Measurements from ENCODE around the gene ANGPTL1. TPM values are rescaled to one million over a fixed set of nuclear protein-coding genes. Genes with fewer than 3 reads are reported as not detected.
"Not testable (repeated sequence)": the region's sequence is repeated elsewhere in the genome, so short reads cannot be mapped to it uniquely, and the experiment has no call there.

The ANGPTL1 gene
- total RNA-seq, 2 donors from 2014 or later = 14.3 to 19.0 TPM

- peak; percentile 57 to 73 for ATAC-seq
- intact Hi-C loops (cut with DNase I) = no loop called here
- no peak for DNase-seq
Measured at GRCh38 chr1:178869119-178869697, 1.7 kb downstream of the ANGPTL1 start.

- intact Hi-C loops (cut with DNase I) = no loop called here
- DNase-seq = no peak
- no peak for ATAC-seq
Measured at GRCh38 chr1:178868706-178869105, 2.2 kb downstream of the ANGPTL1 start.

- DNase-seq (no peak), ATAC-seq (no peak)
- intact Hi-C loops (cut with DNase I) = no loop called here
Measured at GRCh38 chr1:178867670-178868069, 3.2 kb downstream of the ANGPTL1 start.

DNA sequence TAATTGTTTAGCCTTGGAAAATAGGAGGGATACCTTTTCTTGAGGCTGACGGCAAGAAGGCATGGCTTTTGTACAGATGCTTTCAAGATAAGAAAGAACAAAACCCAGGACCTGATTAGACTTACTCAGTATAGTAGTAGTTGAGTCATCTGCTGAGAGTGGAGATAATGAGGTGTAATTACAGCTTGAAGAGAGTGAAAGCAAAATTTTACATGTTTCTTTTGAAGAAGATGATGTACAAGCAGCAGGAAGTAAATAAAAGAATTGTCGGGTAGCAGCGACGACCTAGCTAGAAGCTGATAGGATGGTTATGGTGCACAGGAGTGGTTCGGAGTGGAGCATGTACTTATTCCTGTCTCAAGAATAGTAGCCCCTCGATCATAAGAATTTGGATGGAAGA is 6.6 kb downstream of the ANGPTL1 start:
- ATAC-seq (peak in 1 of 2 donors; percentile 16), DNase-seq (no peak)
- intact Hi-C loops (cut with DNase I) = no loop called here

GRCh38 chr1:178862864-178863263 is 8.0 kb downstream of the ANGPTL1 start:
- DNase-seq = no peak
- no peak for ATAC-seq
- intact Hi-C loops (cut with DNase I) = no loop called here

DNA sequence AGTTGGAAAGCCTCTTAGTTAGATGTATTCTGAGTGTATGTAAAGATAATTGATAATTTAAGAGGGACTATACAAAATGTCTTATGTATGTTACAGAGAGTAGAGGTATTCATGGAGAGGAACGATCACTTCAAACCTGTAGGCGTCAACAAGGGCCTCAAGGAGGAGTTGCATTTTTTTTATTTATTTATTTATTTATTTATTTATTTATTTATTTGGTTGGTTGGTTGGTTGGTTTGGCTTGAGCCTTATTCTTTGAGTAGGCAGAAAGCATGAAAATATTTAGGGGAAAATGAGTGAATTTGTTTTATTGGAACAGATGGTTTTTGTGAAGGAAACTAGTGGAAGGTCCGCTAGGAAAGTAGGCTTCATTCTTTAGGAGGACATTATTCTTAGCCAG is 8.5 kb downstream of the ANGPTL1 start:
- ATAC-seq (no peak), DNase-seq (no peak)
- intact Hi-C loops (cut with DNase I) = no loop called here

GRCh38 chr1:178857126-178857525 is 13.8 kb downstream of the ANGPTL1 start:
- intact Hi-C loops (cut with DNase I) = no loop called here
- DNase-seq = no peak
- ATAC-seq = no peak

DNA sequence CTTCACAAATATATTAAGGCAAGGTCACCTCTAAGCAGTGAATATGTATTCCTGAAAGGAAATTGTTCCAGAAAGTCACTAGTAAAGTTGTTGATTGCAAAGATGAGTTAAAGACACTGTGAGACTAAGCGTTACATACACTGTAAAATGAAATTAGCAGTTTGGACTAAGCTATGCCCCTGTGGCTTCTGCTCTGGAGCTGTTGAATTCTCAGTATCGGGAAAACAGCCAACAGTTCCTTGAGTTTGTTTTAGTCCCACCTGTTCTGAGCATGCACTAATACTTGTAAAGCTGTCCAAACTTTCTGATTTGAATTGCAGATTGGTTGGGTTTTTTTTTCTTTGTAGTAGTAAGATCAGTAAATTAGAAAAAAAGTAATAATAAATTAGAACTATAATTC is 21.0 kb downstream of the ANGPTL1 start:
- intact Hi-C loops (cut with DNase I) = no loop called here
- ATAC-seq = no peak
- no peak for DNase-seq

GRCh38 chr1:178847919-178848318 is 23.0 kb downstream of the ANGPTL1 start:
- intact Hi-C loops (cut with DNase I); ATAC-seq; DNase-seq: not testable (repeated sequence)

DNA sequence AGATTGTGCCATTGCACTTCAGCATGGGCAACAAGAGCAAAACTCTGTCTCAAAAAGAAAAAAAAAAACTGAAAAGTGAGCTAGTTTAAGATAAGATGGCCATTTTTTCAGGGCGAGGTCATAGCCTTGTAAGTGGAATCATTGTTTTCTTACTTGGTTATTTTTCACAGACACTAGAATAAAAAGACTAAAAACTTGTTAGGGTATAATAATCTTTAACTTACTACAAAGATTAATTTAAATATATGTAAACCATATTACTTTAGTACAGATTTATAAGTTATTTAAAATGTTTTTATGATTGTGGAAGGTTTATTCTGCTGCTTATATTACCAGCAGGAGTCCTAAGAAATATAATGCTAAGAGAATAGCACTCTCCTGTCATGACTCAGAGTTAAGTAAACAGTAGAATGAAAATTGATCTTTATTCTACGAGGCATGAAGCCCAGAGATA is 23.5 kb downstream of the ANGPTL1 start:
- ATAC-seq (peak in 1 of 2 donors; percentile 38), DNase-seq (no peak)
- intact Hi-C loops (cut with DNase I) = no loop called here

DNA sequence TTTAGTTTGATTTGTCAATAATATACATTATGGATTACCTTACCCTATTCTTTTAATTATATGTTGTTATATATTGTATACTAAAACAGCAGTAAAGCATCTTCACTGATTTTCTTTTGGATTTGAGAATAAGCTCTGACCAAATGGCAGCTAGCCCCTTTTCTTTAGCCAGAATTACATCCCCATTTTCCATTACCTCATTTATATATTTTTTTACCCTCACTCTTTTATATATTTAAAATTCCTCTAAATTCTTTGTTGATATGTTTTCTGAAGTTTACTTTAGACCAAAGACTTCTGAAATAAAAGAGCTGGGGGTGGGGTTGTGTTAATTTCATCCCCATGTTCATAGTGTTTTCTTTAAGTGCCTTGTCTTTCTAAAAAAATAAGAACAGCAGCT is 24.6 kb downstream of the ANGPTL1 start:
- intact Hi-C loops (cut with DNase I) = no loop called here
- DNase-seq = no peak
- ATAC-seq = no peak

- intact Hi-C loops (cut with DNase I) = no loop called here
- ATAC-seq = no peak
- DNase-seq = no peak
Measured at GRCh38 chr1:178844436-178844835, 26.4 kb downstream of the ANGPTL1 start.

- DNase-seq (no peak), ATAC-seq (no peak)
- intact Hi-C loops (cut with DNase I) = no loop called here
Measured at GRCh38 chr1:178825167-178825566, 45.7 kb downstream of the ANGPTL1 start.

DNA sequence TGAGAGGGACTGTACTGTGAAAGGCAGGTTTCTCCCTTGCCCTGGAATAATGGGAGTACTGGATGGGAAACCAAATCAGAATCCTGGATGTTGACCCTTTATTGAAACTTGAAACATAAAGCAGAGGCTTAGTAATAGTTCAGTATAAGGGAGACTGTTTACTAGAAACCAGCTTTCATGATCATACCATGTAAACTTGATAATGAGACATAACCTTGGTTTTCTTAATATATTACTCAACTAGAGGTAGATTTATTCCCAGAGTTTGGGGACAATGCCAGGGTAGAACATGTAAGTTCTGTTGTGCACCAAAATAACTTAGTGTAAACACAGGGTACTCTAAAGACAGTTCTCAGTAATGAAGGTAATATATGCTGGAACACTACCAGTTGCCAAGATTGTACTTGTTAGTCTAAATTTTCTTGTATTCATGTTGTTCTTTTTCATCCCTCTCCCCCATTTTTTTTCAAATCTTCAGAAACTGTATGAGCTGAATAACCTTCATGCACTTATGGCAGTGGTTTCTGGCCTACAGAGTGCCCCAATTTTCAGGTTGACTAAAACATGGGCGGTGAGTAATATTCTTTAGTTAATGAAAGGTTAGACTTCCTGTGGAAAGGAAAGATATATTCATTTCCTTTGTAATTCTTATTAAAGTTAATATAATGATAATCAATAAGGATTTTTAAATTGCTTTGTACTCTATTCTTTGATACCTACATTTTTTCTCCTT is 49.6 kb downstream of the ANGPTL1 start:
- DNase-seq (no peak), ATAC-seq (no peak)
- intact Hi-C loops (cut with DNase I) = no loop called here

DNA sequence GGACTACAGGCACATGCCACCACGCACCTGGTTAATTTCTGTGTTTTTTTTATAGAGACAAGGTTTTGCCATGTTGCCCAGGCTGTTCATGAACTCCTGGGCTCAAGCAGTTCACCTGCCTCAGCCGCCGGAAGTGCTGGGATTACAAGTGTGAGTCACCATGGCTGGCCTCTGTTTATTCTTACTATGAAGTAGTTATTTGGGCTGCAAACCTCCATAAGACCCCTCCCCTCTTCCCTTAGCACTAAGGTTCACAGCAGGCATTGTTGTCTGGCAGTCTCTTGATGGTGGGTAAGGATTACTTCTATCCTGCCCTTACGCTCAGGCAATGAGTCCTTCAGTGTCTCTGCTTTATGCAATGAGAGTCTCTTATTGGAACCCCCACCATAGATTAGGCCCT is 51.8 kb downstream of the ANGPTL1 start:
- intact Hi-C loops (cut with DNase I) = no loop called here
- DNase-seq (no peak), ATAC-seq (no peak)

GRCh38 chr1:178818416-178818815 is 52.5 kb downstream of the ANGPTL1 start:
- intact Hi-C loops (cut with DNase I) = no loop called here
- ATAC-seq (peak in 1 of 2 donors; percentile 78), DNase-seq (no peak)

DNA sequence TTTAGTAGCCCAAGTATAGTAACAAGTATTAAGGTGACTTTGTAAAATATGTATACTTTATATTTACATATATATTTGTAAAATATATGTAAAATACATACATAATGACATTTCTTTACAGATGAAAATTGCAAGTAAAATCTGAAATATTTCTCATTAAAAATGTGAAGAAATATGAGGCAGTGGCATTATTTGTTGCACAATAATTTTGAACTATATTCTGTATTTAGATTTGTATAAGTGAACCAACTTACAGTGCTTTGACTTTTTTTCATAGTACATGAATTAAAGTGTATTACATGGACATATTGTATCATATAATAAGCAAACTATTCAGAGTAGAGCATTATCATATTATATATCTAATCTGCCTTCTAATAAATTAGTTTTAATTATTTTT is 60.3 kb downstream of the ANGPTL1 start:
- ATAC-seq = no peak
- intact Hi-C loops (cut with DNase I) = no loop called here

DNA sequence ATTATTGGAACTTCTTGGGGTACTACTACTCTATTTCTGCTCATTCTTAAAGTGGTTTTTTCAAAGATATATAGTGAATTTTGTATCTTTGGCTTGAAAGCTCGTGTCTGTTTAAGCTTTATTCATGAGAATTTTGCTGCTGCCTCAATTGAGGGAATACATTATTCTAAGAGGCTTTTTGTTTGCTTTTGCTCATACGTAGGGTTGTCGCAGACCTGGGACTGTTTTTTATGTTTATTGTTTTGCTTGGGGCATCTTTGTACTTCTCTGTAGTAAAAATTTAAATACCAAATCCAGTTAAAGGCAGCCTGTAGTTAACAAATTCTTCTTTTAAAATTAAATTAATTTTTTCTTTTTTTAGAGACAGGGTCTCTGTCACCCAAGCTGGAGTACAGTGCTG is 62.3 kb downstream of the ANGPTL1 start:
- intact Hi-C loops (cut with DNase I) = no loop called here
- no peak for DNase-seq
- ATAC-seq = no peak

More for the DNA sequence above, 60.3 kb downstream of the ANGPTL1 start:
- no peak for DNase-seq

DNA sequence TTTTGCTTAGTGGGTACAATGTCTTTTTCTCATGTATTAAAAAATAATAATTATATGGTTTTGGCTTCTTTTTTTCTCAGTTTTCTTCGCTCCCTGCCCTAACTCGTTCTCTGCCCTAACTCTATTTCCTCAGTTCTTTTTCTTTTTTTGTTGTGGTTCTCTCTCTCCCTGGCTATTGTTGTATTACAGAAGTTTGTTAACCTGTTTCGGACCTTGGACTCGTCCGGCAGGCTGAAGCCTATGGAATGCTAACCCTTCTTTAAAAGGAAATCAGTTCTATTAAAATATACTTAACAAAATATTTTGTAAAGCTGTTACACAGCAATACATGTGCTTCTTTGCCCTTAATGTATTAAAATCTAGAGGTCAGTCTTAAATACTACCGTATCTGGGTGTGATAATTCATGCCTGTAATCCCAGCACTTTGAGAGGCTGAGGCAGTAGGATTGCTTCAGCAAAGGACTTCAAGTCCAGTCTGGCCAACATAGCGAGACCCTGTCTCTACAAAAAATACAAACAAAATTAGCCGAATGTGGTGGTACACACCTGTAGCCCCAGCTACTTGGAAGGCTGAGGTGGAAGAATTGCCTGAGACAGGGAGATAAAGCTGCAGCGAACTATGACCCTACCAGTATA is 64.1 kb downstream of the ANGPTL1 start:
- ATAC-seq (no peak), DNase-seq (no peak)
- intact Hi-C loops (cut with DNase I) = no loop called here

GRCh38 chr1:178802873-178803272 is 68.0 kb downstream of the ANGPTL1 start:
- DNase-seq (no peak), ATAC-seq (peak in 1 of 2 donors; percentile 80)
- intact Hi-C loops (cut with DNase I) = no loop called here

Measured in left cardiac atrium (tissue), 4 donors.